Ovary (tissue), 9 donors: ENCODE results near the gene HCN1. TPM values are rescaled to one million over a fixed set of nuclear protein-coding genes. Genes with fewer than 3 reads are reported as not detected.

Source experiments
- DNase-seq, 5 donors: peaks; one replicate each; pipeline ENCODE4 v3.0.0-alpha.2; 2019 to 2020
- H3K27ac ChIP-seq, 2 donors: fragments of 200-600 bp; one replicate each; pipeline versions ENCODE4 v1.5.1 to v1.8.0; 2019 to 2022
- H3K27me3 ChIP-seq: fragments of 200-600 bp; one replicate; pipeline ENCODE4 v1.8.0; 2022
- H3K36me3 ChIP-seq: fragments of 200-600 bp; sonication (generic); one replicate; pipeline ENCODE4 v1.5.1; 2019
- H3K4me1 ChIP-seq: one replicate; pipeline ENCODE4 v1.8.1; 2013; ENCODE audit warnings: mild to moderate bottlenecking, moderate library complexity; ENCODE audit not compliant: insufficient read depth
- H3K4me3 ChIP-seq: fragments of 200-600 bp; sonication (generic); one replicate; pipeline ENCODE4 v1.5.1; 2017
- H3K9me3 ChIP-seq, 2 donors: fragments of 200-600 bp in 1 of 2; sonication (generic) in 1 of 2; one replicate each; pipeline versions ENCODE4 v1.5.1 to v1.8.1; 2013 to 2019; ENCODE audit warnings: mild to moderate bottlenecking in 1 of 2, moderate library complexity in 1 of 2
- CTCF ChIP-seq, 3 donors: fragments of 450-650 bp in 2 of 3; fragments of 200-600 bp in 1 of 3; IDR thresholded peaks; one replicate each; pipeline versions ENCODE4 v1.5.1 to v1.8.0; 2016 to 2022; ENCODE audit warnings: antibody characterized with exemption in 3 of 3, mild to moderate bottlenecking in 1 of 3
- EP300 ChIP-seq: sonication (generic); formaldehyde crosslinking; IDR thresholded peaks from one replicate; pipeline ENCODE4 v1.6.1; 2017; ENCODE audit warnings: antibody characterized with exemption
- POLR2A ChIP-seq: fragments of 450-650 bp; IDR thresholded peaks from one replicate; pipeline ENCODE4 v1.6.1; 2017; ENCODE audit warnings: antibody characterized with exemption, mild to moderate bottlenecking, moderate library complexity
- WGBS, 3 donors: extraction: QIAGEN DNeasy Blood & Tissue Kit in 1 of 3; methylation state at CpG; one replicate each; pipeline versions ENCODE4 v1.1.5 to v1.1.7; 2013 to 2017; 5-methylcytosine and 5-hydroxymethylcytosine counted together
- intact Hi-C, 4 donors: fragments of 100-400 bp; cut with DNase I; formaldehyde crosslinking; loops; one replicate each; pipeline versions ENCODE4 v1.11.0 to v1.15.1; 2022 to 2023
- polyA plus RNA-seq, 2 donors: library from polyadenylated mRNA; stranded (reverse); fragments of 200-250 nt in 1 of 2; fragments of 350-450 nt in 1 of 2; fragmentation: Illumina TruSeq in 1 of 2; extraction: RNeasy Lipid Tissue Mini Kit (QIAGEN cat#74804) in 1 of 2; gene quantifications; one replicate each; pipeline ENCODE4 v1.2.3, GENCODE V29; 2013 to 2014
- total RNA-seq, 7 donors: library from RNA; depleted of rRNA in 2 of 7; stranded (reverse); fragments of >200 nt in 2 of 7; fragmentation: NEBNext Ultra II Directional in 3 of 7; extraction: Animal tissue kit (Norgen Biotek cat#: 25700) in 3 of 7; gene quantifications; one replicate each; pipeline versions ENCODE4 v1.1.0 to v1.2.4, GENCODE V29; 2016 to 2023
- donor health status: DM: no; HTN: no; CAD: no; lungs with moderate emphysema.
- donor health status: DM: no; HTN: no; CAD: no.
- donor health status: Bipolar disorder and iron deficiency.
- donor health status: DM: yes; HTN: yes; CAD: no.
- donor health status: DM: no; HTN: no; CAD: no.
- donor health status: DM: yes; HTN: yes; CAD: no.

Gene HCN1
- total and polyA plus RNA-seq, 9 donors, result under 0.01 to 0.27 (median 0.05) TPM; not detected in 6

- no peaks in the 10 kb centered on the region for H3K9me3 ChIP-seq
- H3K27me3 ChIP-seq, result no peaks in the 10 kb centered on the region
- TF ChIP-seq CTCF (IDR thresholded peaks at IDR 0.05), result no peak
- TF ChIP-seq POLR2A, result no peak
- TF ChIP-seq EP300, result no peak
- no peaks in the 10 kb centered on the region for H3K36me3 ChIP-seq
- H3K4me3 ChIP-seq, result no peak overlapping the region
- no peak overlapping the region for H3K27ac ChIP-seq
- no peak for DNase-seq
- no peaks in the 10 kb centered on the region for H3K4me1 ChIP-seq
- intact Hi-C loops, result no loop called here
Observed at GRCh38 chr5:45643056-45643455, 53.1 kb downstream of the HCN1 start.

DNA sequence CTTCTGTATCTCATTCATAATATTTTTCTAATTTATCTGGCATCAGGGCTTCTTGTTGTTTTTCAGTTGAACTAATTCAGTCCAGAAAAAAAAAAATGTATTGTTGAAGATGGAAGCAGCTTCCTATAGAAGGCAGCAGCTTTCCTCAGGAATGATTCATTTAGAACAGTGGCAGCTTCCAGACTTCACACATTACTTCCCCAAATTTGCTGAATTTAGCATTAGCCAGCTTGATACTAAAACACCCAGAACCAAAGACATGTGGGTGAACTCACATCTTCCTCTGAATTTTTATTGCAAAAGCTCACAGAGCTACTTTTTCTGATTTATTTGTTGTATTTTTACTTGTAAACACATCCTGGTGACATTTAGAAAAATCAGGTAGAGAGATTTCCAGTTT lies 53.8 kb downstream of the HCN1 start:
- Histone ChIP-seq H3K4me1 (no peaks in the 10 kb centered on the region), H3K9me3 (no peaks in the 10 kb centered on the region), H3K27me3 (no peaks in the 10 kb centered on the region), H3K27ac (no peak overlapping the region), H3K36me3 (no peaks in the 10 kb centered on the region), H3K4me3 (no peak overlapping the region)
- TF ChIP-seq EP300 (no peak), CTCF (IDR thresholded peaks at IDR 0.05) (no peak), POLR2A (no peak)
- intact Hi-C loops, result no loop called here
- DNase-seq, result no peak

GRCh38 chr5:45639040-45639439 lies 57.1 kb downstream of the HCN1 start:
- intact Hi-C loops, result no loop called here

DNA sequence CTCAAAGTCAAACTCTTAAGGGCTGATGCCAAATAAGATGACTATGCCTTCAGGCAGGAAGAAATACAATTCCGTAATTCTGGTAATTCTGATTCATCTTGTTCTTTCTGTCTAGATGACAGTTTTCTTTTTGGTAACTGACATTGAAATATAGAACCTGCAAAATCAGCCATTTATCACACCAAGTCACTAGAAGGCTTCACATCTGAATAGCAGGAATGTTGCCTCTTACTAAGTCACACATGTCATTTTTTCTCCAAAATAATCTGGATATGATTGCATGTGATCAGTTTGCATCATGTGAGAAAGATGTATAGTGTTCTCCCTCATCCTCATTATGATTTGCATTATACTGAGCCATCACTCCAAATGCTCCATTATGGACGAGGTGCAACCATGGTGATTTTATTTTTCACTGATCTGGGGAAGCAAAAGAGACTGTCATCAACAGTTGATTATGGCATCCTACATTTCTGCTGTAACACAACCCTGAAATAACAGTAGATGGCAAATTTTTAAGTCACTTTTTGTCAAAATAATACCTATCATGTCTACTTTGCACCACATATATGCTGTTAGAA lies 69.0 kb downstream of the HCN1 start:
- Histone ChIP-seq H3K4me3 (no peak overlapping the region), H3K36me3 (no peaks in the 10 kb centered on the region), H3K27me3 (no peaks in the 10 kb centered on the region), H3K4me1 (no peaks in the 10 kb centered on the region), H3K27ac (no peak overlapping the region), H3K9me3 (no peaks in the 10 kb centered on the region)
- no peak for DNase-seq
- 53 to 73% (median 56%) methylated on average over 2 of the region's 2 CpGs for WGBS, 3 donors
- intact Hi-C loops, result no loop called here
- no peak for TF ChIP-seq EP300
- no peak for TF ChIP-seq CTCF (IDR thresholded peaks at IDR 0.05)
- TF ChIP-seq POLR2A, result no peak

More at GRCh38 chr5:45639040-45639439, 57.1 kb downstream of the HCN1 start:
- WGBS, 3 donors, result 30 to 43% (median 38%) methylated on average over 2 of the region's 2 CpGs
- Histone ChIP-seq H3K4me1 (no peaks in the 10 kb centered on the region), H3K36me3 (no peaks in the 10 kb centered on the region), H3K4me3 (no peak overlapping the region), H3K27ac (no peak overlapping the region), H3K27me3 (no peaks in the 10 kb centered on the region), H3K9me3 (no peaks in the 10 kb centered on the region)
- DNase-seq, result no peak
- no peak for TF ChIP-seq CTCF (IDR thresholded peaks at IDR 0.05)
- no peak for TF ChIP-seq POLR2A
- TF ChIP-seq EP300, result no peak
